ENCODE measurements around the gene ATOH8.

ATOH8 gene

DNA sequence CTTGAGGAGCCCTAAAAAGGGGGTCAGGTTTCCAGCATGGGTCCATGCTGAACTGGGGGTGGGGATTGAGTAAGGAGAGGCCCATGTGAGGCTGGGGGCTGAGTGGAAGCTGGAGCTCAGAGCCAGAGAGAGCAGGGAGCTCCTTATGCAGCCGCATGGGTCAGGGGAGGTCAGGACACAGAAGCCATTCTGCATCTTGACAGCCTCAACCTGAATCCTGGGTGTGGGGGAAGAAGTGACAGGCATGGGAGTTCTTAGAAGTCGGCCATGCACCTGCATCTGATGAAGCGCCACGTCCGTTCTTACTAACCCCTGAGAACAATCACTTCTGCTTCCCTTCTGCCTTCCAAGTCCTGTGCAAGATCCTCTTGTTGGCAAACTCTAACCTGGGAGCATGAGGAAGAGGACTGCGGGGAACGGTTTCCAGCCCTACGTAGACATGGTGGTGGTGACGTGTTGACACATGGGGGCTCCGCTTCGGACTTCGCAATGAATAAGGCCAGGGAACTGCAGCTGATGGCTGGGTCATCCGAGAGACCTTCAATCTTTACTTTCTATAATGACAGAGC, 37.4 kb upstream of the ATOH8 start:
- H3K27me3 Mint-ChIP-seq (ENCODE audit: low read depth), result peaks cover 32% of the 10 kb centered on the region
- H3K9me3 Mint-ChIP-seq, result peaks cover 9% of the 10 kb centered on the region
- no peak overlapping the region for H3K27ac Mint-ChIP-seq
- H3K4me3 Mint-ChIP-seq, result no peak overlapping the region
- peaks cover 5% of the 10 kb centered on the region for H3K4me1 Mint-ChIP-seq
- H3K36me3 Mint-ChIP-seq (ENCODE audit: low read depth), result no peaks in the 10 kb centered on the region
- TF ChIP-seq, protein P1, sequence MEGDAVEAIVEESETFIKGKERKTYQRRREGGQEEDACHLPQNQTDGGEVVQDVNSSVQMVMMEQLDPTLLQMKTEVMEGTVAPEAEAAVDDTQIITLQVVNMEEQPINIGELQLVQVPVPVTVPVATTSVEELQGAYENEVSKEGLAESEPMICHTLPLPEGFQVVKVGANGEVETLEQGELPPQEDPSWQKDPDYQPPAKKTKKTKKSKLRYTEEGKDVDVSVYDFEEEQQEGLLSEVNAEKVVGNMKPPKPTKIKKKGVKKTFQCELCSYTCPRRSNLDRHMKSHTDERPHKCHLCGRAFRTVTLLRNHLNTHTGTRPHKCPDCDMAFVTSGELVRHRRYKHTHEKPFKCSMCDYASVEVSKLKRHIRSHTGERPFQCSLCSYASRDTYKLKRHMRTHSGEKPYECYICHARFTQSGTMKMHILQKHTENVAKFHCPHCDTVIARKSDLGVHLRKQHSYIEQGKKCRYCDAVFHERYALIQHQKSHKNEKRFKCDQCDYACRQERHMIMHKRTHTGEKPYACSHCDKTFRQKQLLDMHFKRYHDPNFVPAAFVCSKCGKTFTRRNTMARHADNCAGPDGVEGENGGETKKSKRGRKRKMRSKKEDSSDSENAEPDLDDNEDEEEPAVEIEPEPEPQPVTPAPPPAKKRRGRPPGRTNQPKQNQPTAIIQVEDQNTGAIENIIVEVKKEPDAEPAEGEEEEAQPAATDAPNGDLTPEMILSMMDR (IDR thresholded peaks at IDR 0.05; ENCODE audit: unreplicated experiment in 3 of 3), result no peak

DNA sequence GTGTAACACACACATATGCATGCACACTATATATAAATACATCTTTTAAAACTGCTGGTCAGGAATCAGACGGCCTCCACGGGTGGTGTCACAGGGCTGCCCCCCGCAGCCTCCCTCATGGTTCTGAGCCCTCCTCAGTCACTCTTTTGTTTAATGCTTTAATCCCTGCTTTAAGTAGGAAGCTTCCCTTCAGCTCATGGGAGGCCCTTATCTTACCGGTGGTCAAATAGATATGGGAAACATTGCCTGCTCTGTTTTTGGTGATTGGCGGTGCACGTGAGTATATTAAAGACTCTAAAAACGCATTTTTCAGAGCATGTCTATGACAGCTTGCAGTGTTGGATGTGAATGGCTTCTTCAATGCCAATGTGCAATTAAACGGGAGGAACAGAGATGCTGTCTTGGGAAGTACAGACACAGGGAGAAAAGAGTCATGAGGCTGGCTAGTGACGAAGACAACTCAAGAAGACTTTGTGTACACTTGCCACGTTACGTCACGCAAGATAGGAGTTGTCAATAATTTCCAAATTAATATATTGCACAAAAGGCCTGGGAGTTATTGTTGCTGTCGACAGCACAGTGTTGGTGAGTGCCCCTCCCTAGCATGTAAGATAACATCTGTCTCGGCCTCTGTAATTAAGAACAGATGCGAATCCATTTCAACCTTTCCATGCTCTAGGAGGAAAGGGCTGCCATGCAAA, 36.3 kb upstream of the ATOH8 start:
- no peak overlapping the region for H3K4me3 Mint-ChIP-seq
- TF ChIP-seq, protein P1 (IDR thresholded peaks at IDR 0.05; ENCODE audit: unreplicated experiment in 3 of 3), result no peak
- H3K27ac Mint-ChIP-seq, result no peak overlapping the region
- H3K4me1 Mint-ChIP-seq, result peaks cover 5% of the 10 kb centered on the region
- no peaks in the 10 kb centered on the region for H3K36me3 Mint-ChIP-seq (ENCODE audit: low read depth)
- peaks cover 9% of the 10 kb centered on the region for H3K9me3 Mint-ChIP-seq
- peaks cover 28% of the 10 kb centered on the region for H3K27me3 Mint-ChIP-seq (ENCODE audit: low read depth)

GRCh38 chr2:85718009-85718391, 35.8 kb upstream of the ATOH8 start:
- TF ChIP-seq, protein P1 (IDR thresholded peaks at IDR 0.05; ENCODE audit: unreplicated experiment in 3 of 3), result no peak
- Mint-ChIP-seq H3K9me3 (peaks cover 9% of the 10 kb centered on the region), H3K36me3 (ENCODE audit: low read depth) (no peaks in the 10 kb centered on the region), H3K4me3 (no peak overlapping the region), H3K4me1 (peaks cover 5% of the 10 kb centered on the region), H3K27me3 (ENCODE audit: low read depth) (peaks cover 24% of the 10 kb centered on the region), H3K27ac (no peak overlapping the region)

GRCh38 chr2:85718885-85719492, 34.8 kb upstream of the ATOH8 start:
- Mint-ChIP-seq H3K4me3 (no peak overlapping the region), H3K4me1 (peaks cover 5% of the 10 kb centered on the region), H3K27me3 (ENCODE audit: low read depth) (peaks cover 27% of the 10 kb centered on the region), H3K36me3 (ENCODE audit: low read depth) (no peaks in the 10 kb centered on the region), H3K9me3 (peaks cover 9% of the 10 kb centered on the region), H3K27ac (peak overlapping the region in 1 of 3 experiments; percentile 79)
- TF ChIP-seq, protein P1 (IDR thresholded peaks at IDR 0.05; ENCODE audit: unreplicated experiment in 3 of 3), result no peak

- H3K9me3 Mint-ChIP-seq, result peaks cover 9% of the 10 kb centered on the region
- H3K27ac Mint-ChIP-seq, result no peak overlapping the region
- no peak overlapping the region for H3K4me3 Mint-ChIP-seq
- H3K36me3 Mint-ChIP-seq (ENCODE audit: low read depth), result no peaks in the 10 kb centered on the region
- peaks cover 28% of the 10 kb centered on the region for H3K27me3 Mint-ChIP-seq (ENCODE audit: low read depth)
- TF ChIP-seq, protein P1 (IDR thresholded peaks at IDR 0.05; ENCODE audit: unreplicated experiment in 3 of 3), result no peak
- H3K4me1 Mint-ChIP-seq, result peaks cover 5% of the 10 kb centered on the region
Measured at GRCh38 chr2:85719609-85720240, 34.1 kb upstream of the ATOH8 start.

All from nephron (organoid).